ENCODE data around the gene FYB1. TPM values are rescaled to one million over a fixed set of nuclear protein-coding genes. Genes with fewer than 3 reads are reported as not detected.

Gene FYB1
- total and polyA plus RNA-seq, 9 donors: 1.1 to 12.4 (median 3.6) TPM

DNA sequence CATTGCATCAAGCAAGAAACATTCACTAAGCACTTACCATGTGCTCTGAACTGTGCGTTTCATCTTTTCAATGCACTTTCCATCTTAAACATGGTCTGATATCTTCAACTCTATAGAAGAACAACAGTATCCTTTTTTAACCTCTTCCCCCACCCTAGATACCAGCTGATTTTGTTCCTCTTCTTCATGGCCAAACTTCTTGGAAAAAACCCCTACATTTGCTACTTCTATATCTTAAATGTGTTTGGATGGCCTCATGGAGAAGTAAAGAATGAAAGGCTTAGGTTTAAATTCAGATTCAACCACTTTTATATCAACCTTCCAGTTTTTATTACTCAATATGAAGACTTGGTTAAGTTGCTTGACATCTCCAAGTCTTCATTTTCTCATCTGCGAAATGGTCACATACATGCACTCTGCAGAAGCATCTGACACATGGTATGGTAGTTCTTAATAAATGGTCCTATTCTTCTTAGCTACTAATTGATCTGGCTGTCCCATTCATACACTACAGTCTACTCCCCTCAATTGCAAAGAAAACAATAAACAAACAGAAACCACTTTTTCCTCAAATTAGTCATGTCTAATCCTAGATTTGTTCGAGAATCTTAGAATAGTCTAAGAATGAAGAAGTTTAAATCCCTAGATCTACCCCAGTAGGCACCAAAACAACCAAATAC is 59.4 kb downstream of the FYB1 start:
- no peaks in the 10 kb centered on the region for H3K27me3 ChIP-seq
- DNase-seq: no peak
- H3K36me3 ChIP-seq: no peaks in the 10 kb centered on the region
- intact Hi-C loops (cut with DNase I): no loop called here
- 88 to 93% (median 89%) methylated on average over 3 of the region's 3 CpGs for WGBS, 3 donors
- TF ChIP-seq EP300 (IDR thresholded peaks at IDR 0.05): no peak
- TF ChIP-seq, protein P1, sequence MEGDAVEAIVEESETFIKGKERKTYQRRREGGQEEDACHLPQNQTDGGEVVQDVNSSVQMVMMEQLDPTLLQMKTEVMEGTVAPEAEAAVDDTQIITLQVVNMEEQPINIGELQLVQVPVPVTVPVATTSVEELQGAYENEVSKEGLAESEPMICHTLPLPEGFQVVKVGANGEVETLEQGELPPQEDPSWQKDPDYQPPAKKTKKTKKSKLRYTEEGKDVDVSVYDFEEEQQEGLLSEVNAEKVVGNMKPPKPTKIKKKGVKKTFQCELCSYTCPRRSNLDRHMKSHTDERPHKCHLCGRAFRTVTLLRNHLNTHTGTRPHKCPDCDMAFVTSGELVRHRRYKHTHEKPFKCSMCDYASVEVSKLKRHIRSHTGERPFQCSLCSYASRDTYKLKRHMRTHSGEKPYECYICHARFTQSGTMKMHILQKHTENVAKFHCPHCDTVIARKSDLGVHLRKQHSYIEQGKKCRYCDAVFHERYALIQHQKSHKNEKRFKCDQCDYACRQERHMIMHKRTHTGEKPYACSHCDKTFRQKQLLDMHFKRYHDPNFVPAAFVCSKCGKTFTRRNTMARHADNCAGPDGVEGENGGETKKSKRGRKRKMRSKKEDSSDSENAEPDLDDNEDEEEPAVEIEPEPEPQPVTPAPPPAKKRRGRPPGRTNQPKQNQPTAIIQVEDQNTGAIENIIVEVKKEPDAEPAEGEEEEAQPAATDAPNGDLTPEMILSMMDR (IDR thresholded peaks at IDR 0.05): no peak
- TF ChIP-seq POLR2A (IDR thresholded peaks at IDR 0.05): no peak
- H3K27ac ChIP-seq: no peak overlapping the region
- H3K4me3 ChIP-seq: no peak overlapping the region
- no peaks in the 10 kb centered on the region for H3K4me1 ChIP-seq (ENCODE audit: insufficient read depth)
- no peaks in the 10 kb centered on the region for H3K9me3 ChIP-seq

DNA sequence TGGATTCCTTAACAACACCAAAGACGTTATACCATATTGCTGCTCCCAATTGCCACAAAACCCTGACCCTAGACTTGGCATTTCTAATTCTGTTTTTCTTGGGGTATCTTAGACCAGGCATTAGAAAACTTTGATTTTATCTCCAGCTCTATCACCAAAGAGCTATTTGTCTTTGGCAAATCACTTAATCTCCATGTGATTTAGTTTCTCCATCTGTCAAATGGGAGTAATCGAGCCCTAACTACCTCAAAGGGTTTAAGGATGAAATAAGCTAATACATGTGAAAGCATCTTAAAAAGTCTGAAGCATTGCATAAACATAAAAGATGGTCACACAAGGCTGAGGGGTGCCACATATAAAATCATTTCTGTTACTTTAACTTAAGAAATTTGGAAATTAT is 60.6 kb downstream of the FYB1 start:
- H3K27me3 ChIP-seq: no peaks in the 10 kb centered on the region
- no peak overlapping the region for H3K27ac ChIP-seq
- no peaks in the 10 kb centered on the region for H3K9me3 ChIP-seq
- no peaks in the 10 kb centered on the region for H3K36me3 ChIP-seq
- H3K4me3 ChIP-seq: no peak overlapping the region
- intact Hi-C loops (cut with DNase I): no loop called here
- DNase-seq: no peak
- TF ChIP-seq EP300 (IDR thresholded peaks at IDR 0.05) (no peak), POLR2A (IDR thresholded peaks at IDR 0.05) (no peak)
- TF ChIP-seq, protein P1 (IDR thresholded peaks at IDR 0.05): no peak
- WGBS, 3 donors: 67 to 94% (median 83%) methylated on average over 2 of the region's 2 CpGs
- H3K4me1 ChIP-seq (ENCODE audit: insufficient read depth): no peaks in the 10 kb centered on the region

DNA sequence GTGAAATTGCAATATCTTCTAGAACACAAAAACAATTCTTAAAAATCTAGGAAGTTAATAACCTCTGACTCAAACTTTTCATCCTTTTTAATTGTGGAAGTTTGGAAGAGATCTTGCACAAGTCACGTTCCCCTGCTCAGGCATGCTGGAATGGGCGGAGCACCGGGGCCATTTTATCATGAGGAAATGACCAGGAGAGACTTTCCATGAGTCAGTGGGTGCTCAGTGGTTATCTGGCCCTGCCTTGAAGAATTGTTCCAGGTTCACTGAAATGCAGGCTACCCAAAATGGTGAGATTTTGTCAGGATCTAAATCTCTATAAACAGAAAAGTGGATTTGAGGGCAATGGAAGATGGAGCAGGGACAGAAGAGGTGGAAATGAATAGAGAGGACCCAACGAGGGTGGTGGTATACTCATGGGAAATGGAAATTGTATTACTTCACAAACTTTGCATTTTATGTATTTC is 61.2 kb downstream of the FYB1 start:
- Histone ChIP-seq H3K27ac (no peak overlapping the region), H3K27me3 (no peaks in the 10 kb centered on the region), H3K9me3 (no peaks in the 10 kb centered on the region), H3K36me3 (no peaks in the 10 kb centered on the region), H3K4me1 (ENCODE audit: insufficient read depth) (no peaks in the 10 kb centered on the region), H3K4me3 (no peak overlapping the region)
- TF ChIP-seq, protein P1 (IDR thresholded peaks at IDR 0.05): no peak
- TF ChIP-seq EP300 (IDR thresholded peaks at IDR 0.05): no peak
- TF ChIP-seq POLR2A (IDR thresholded peaks at IDR 0.05): no peak
- intact Hi-C loops (cut with DNase I): no loop called here
- no peak for DNase-seq
- 68 to 77% (median 76%) methylated on average over 4 of the region's 4 CpGs for WGBS, 3 donors

DNA sequence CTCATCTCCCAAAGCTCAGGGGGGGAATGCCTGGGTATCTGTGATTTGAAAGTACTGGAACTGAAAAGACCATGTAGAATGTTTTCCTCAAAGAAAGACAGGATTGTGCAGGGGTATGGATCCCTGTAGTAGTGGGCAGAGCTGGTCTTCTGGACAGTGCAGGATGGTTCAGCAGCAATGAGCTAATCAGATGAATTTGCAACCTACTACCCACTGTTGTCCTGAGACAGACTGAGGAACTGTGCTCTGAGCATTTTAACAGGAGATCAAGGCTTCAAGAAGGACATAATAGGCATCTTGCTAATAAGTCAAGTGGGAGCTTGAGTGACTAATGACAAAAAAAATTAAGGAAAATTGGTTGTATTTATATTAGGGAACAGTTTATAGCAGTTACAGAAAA is 61.7 kb downstream of the FYB1 start:
- no peaks in the 10 kb centered on the region for H3K4me1 ChIP-seq (ENCODE audit: insufficient read depth)
- no peak for DNase-seq
- H3K27me3 ChIP-seq: no peaks in the 10 kb centered on the region
- H3K36me3 ChIP-seq: no peaks in the 10 kb centered on the region
- H3K4me3 ChIP-seq: no peak overlapping the region
- intact Hi-C loops (cut with DNase I): no loop called here
- no peak overlapping the region for H3K27ac ChIP-seq
- TF ChIP-seq POLR2A (IDR thresholded peaks at IDR 0.05) (no peak), EP300 (IDR thresholded peaks at IDR 0.05) (no peak)
- TF ChIP-seq, protein P1 (IDR thresholded peaks at IDR 0.05): no peak
- no peaks in the 10 kb centered on the region for H3K9me3 ChIP-seq
